Neural cell (in vitro differentiated cells): ENCODE data around the gene ZBTB7C. TPM values are rescaled to one million over a fixed set of nuclear protein-coding genes. Genes with fewer than 3 reads are reported as not detected.

Experiments
- H2AFZ ChIP-seq: fragments of 200-600, 300-800 bp; sonication (generic), shearing (Covaris generic); 2 replicates; pipeline ENCODE4 v1.6.0; 2014; ENCODE audit warnings: low read depth, mild to moderate bottlenecking, antibody characterized with exemption, low read length, moderate library complexity
- H3F3A ChIP-seq: fragments of 200-600 bp; shearing (Covaris generic); 2 replicates; pipeline ENCODE4 v1.6.1; 2016; ENCODE audit warnings: mild to moderate bottlenecking, moderate library complexity, mixed read lengths, antibody characterized with exemption, low read length; ENCODE audit not compliant: insufficient read depth, poor library complexity, severe bottlenecking
- H3K27ac ChIP-seq: fragments of 200-600, 300-800 bp; sonication (generic), shearing (Covaris generic); 2 replicates; pipeline ENCODE4 v1.5.1; 2014; ENCODE audit warnings: mild to moderate bottlenecking, low read length, moderate library complexity
- H3K27me3 ChIP-seq: fragments of 300-800, 200-600 bp; sonication (generic), shearing (Covaris generic); 2 replicates; pipeline ENCODE4 v1.6.0; 2014; ENCODE audit warnings: mild to moderate bottlenecking, low read depth, low read length, moderate library complexity; ENCODE audit not compliant: insufficient read depth
- H3K36me3 ChIP-seq: fragments of 300-800, 200-600 bp; sonication (generic), shearing (Covaris generic); 2 replicates; pipeline ENCODE4 v1.5.1; 2014; ENCODE audit warnings: mild to moderate bottlenecking, antibody characterized with exemption, low read length, moderate library complexity; ENCODE audit not compliant: insufficient read depth
- H3K4me2 ChIP-seq: fragments of 300-800, 200-600 bp; sonication (generic), shearing (Covaris generic); 2 replicates; pipeline ENCODE4 v1.6.0; 2014; ENCODE audit warnings: mild to moderate bottlenecking, low read length
- H3K4me3 ChIP-seq: fragments of 300-800, 200-600 bp; sonication (generic), shearing (Covaris generic); 2 replicates; pipeline ENCODE4 v1.5.1; 2014; ENCODE audit warnings: mild to moderate bottlenecking, low read length, moderate library complexity
- H3K79me2 ChIP-seq: fragments of 200-600 bp; shearing (Covaris generic); replicated peaks from 2 replicates; pipeline ENCODE4 v1.6.0; 2014; ENCODE audit warnings: mild to moderate bottlenecking, low read length, moderate library complexity; ENCODE audit not compliant: insufficient read depth
- H3K9ac ChIP-seq: fragments of 300-800, 200-600 bp; sonication (generic), shearing (Covaris generic); 2 replicates; pipeline ENCODE4 v1.6.1; 2016; ENCODE audit warnings: mild to moderate bottlenecking, low read length, mixed read lengths
- H3K9me2 ChIP-seq: fragments of 200-600 bp; shearing (Covaris generic); 2 replicates; pipeline ENCODE4 v1.6.1; 2016; ENCODE audit warnings: mild to moderate bottlenecking, low read length, mixed read lengths; ENCODE audit not compliant: insufficient read depth
- H3K9me3 ChIP-seq: fragments of 200-600, 300-800 bp; sonication (generic), shearing (Covaris generic); 2 replicates; pipeline ENCODE4 v1.6.1; 2016; ENCODE audit warnings: mild to moderate bottlenecking, mixed run types, low read length, moderate library complexity, mixed read lengths
- H4K20me1 ChIP-seq: fragments of 200-600 bp; shearing (Covaris generic); 2 replicates; pipeline ENCODE4 v1.6.1; 2016; ENCODE audit warnings: mild to moderate bottlenecking, mixed run types; ENCODE audit not compliant: insufficient read depth
- CTCF ChIP-seq: fragments of 450-650 bp; IDR thresholded peaks from 2 replicates; pipeline ENCODE4 v1.5.1; 2014; ENCODE audit warnings: antibody characterized with exemption, mild to moderate bottlenecking, moderate library complexity; ENCODE audit not compliant: poor library complexity, severe bottlenecking
- EP300 ChIP-seq: fragments of 450-650 bp; conservative IDR thresholded peaks from 2 replicates; pipeline ENCODE4 v1.6.1; 2014; ENCODE audit warnings: antibody characterized with exemption, mild to moderate bottlenecking, moderate library complexity; ENCODE audit not compliant: poor library complexity, severe bottlenecking
- EZH2 ChIP-seq: fragments of 200-600, 300-800 bp; shearing (Covaris generic), sonication (generic); IDR thresholded peaks from 2 replicates; pipeline ENCODE4 v1.6.1; 2014; ENCODE audit warnings: antibody characterized with exemption, low read length, borderline replicate concordance, mild to moderate bottlenecking; ENCODE audit not compliant: insufficient read depth, poor library complexity, severe bottlenecking
- MXI1 ChIP-seq: fragments of 450-650 bp; conservative IDR thresholded peaks from 2 replicates; pipeline ENCODE4 v1.6.1; 2014; ENCODE audit warnings: antibody characterized with exemption, mild to moderate bottlenecking; ENCODE audit not compliant: poor library complexity, severe bottlenecking
- POLR2AphosphoS5 ChIP-seq: IDR thresholded peaks from 2 replicates; pipeline ENCODE4 v1.6.1; 2012
- RAD21 ChIP-seq: fragments of 450-650 bp; conservative IDR thresholded peaks from 2 replicates; pipeline ENCODE4 v1.6.1; 2014; ENCODE audit warnings: antibody characterized with exemption, mild to moderate bottlenecking, moderate library complexity
- SMC3 ChIP-seq: fragments of 450-650 bp; conservative IDR thresholded peaks from 2 replicates; pipeline ENCODE4 v1.6.1; 2014; ENCODE audit warnings: antibody characterized with exemption, mild to moderate bottlenecking, moderate library complexity; ENCODE audit not compliant: poor library complexity
- TAF1 ChIP-seq: IDR thresholded peaks from 2 replicates; pipeline ENCODE4 v1.6.1; 2012; ENCODE audit warnings: low read depth
- polyA plus RNA-seq: library from polyadenylated mRNA; depleted of rRNA; stranded (reverse); fragments of >200 nt; gene quantifications from 2 replicates; pipeline ENCODE4 v1.2.3, GENCODE V29; 2014
- TF ChIP-seq, protein P1 (sequence below): IDR thresholded peaks from 2 replicates; pipeline ENCODE4 v1.6.1; 2012; ENCODE audit warnings: borderline replicate concordance

The ZBTB7C gene
- polyA plus RNA-seq, 1 donor from 2014 or later: 2.4 TPM

GRCh38 chr18:48215876-48216638 lies 193.1 kb downstream of the ZBTB7C start:
- H2AFZ ChIP-seq: no peak overlapping the region
- no peaks in the 10 kb centered on the region for H3F3A ChIP-seq
- H3K9me2 ChIP-seq: no peaks in the 10 kb centered on the region
- H3K4me2 ChIP-seq: no peak overlapping the region
- no peaks in the 10 kb centered on the region for H4K20me1 ChIP-seq
- H3K9me3 ChIP-seq: no peaks in the 10 kb centered on the region
- no peak overlapping the region for H3K4me3 ChIP-seq
- no peaks in the 10 kb centered on the region for H3K79me2 ChIP-seq
- H3K27ac ChIP-seq: no peak overlapping the region
- no peak overlapping the region for H3K9ac ChIP-seq
- no peaks in the 10 kb centered on the region for H3K36me3 ChIP-seq
- H3K27me3 ChIP-seq: no peaks in the 10 kb centered on the region
- TF ChIP-seq, protein P1, sequence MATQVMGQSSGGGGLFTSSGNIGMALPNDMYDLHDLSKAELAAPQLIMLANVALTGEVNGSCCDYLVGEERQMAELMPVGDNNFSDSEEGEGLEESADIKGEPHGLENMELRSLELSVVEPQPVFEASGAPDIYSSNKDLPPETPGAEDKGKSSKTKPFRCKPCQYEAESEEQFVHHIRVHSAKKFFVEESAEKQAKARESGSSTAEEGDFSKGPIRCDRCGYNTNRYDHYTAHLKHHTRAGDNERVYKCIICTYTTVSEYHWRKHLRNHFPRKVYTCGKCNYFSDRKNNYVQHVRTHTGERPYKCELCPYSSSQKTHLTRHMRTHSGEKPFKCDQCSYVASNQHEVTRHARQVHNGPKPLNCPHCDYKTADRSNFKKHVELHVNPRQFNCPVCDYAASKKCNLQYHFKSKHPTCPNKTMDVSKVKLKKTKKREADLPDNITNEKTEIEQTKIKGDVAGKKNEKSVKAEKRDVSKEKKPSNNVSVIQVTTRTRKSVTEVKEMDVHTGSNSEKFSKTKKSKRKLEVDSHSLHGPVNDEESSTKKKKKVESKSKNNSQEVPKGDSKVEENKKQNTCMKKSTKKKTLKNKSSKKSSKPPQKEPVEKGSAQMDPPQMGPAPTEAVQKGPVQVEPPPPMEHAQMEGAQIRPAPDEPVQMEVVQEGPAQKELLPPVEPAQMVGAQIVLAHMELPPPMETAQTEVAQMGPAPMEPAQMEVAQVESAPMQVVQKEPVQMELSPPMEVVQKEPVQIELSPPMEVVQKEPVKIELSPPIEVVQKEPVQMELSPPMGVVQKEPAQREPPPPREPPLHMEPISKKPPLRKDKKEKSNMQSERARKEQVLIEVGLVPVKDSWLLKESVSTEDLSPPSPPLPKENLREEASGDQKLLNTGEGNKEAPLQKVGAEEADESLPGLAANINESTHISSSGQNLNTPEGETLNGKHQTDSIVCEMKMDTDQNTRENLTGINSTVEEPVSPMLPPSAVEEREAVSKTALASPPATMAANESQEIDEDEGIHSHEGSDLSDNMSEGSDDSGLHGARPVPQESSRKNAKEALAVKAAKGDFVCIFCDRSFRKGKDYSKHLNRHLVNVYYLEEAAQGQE: no peak
- TF ChIP-seq EZH2 (no peak), MXI1 (no peak), TAF1 (no peak), EP300 (no peak), CTCF (no peak), SMC3 (no peak), RAD21 (no peak), POLR2AphosphoS5 (no peak)

DNA sequence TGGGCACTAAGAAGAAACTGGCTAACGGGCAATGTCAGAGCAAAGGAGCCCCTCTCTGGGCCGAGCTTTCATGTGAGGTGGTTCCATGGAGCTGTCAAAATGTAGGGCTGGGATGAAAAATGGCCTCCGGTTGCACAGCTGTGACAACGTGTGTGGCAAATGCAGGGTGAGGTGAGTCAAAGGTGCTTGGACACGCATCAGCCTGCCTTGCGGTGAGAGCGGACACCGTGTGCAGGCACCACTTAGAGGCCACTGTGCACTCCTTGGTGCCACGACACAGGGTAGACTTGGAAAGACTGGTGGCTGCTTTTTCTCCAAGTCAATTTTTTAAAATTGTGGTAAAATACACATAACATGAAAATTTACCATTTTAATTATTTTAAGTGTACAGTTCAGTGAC lies 195.4 kb downstream of the ZBTB7C start:
- Histone ChIP-seq H3K27ac (no peak overlapping the region), H3K4me2 (no peak overlapping the region), H3K9ac (no peak overlapping the region), H3K27me3 (no peaks in the 10 kb centered on the region), H3K36me3 (no peaks in the 10 kb centered on the region), H3K4me3 (no peak overlapping the region), H4K20me1 (no peaks in the 10 kb centered on the region), H3K9me2 (no peaks in the 10 kb centered on the region), H3K9me3 (no peaks in the 10 kb centered on the region), H2AFZ (no peak overlapping the region), H3K79me2 (no peaks in the 10 kb centered on the region), H3F3A (no peaks in the 10 kb centered on the region)
- no peak for TF ChIP-seq EZH2
- no peak for TF ChIP-seq CTCF
- TF ChIP-seq RAD21: no peak
- no peak for TF ChIP-seq POLR2AphosphoS5
- no peak for TF ChIP-seq MXI1
- no peak for TF ChIP-seq EP300
- TF ChIP-seq, protein P1: no peak
- no peak for TF ChIP-seq SMC3
- TF ChIP-seq TAF1: no peak
